HL-60 (cell line): Measurements from ENCODE around the gene METTL3.

Source experiments
- DNase-seq, 2 experiments: peaks; one replicate each; pipeline ENCODE4 v3.0.0-alpha.2; 2010 to 2020; ENCODE audit warnings: low read depth in 1 of 2, low spot score in 1 of 2
- H3K27ac ChIP-seq: fragments of 250-450 bp; sonication (Bioruptor Pico); replicated peaks from 2 replicates; pipeline ENCODE4 v1.5.1; 2020; ENCODE audit warnings: mild to moderate bottlenecking, moderate library complexity
- H3K27me3 ChIP-seq: fragments of 250-450 bp; sonication (Bioruptor Pico); 2 replicates; pipeline ENCODE4 v1.5.1; 2021; ENCODE audit warnings: mild to moderate bottlenecking, moderate library complexity; ENCODE audit not compliant: insufficient read depth, poor library complexity, severe bottlenecking
- H3K4me3 ChIP-seq: replicated peaks from 2 replicates; pipeline ENCODE4 v1.5.1; 2011; ENCODE audit warnings: mild to moderate bottlenecking, control low read depth, low read length; ENCODE audit not compliant: insufficient read depth
- GABPA ChIP-seq: IDR thresholded peaks from 2 replicates; pipeline ENCODE4 v1.6.1; 2012; ENCODE audit warnings: low read depth
- POLR2AphosphoS5 ChIP-seq: IDR thresholded peaks from 2 replicates; pipeline ENCODE4 v1.6.1; 2012; ENCODE audit warnings: low read depth
- SPI1 ChIP-seq: IDR thresholded peaks from 2 replicates; pipeline ENCODE4 v1.6.1; 2012; ENCODE audit warnings: low read depth, mild to moderate bottlenecking, borderline replicate concordance
- TF ChIP-seq, protein P1 (sequence below): IDR thresholded peaks from one replicate; pipeline ENCODE4 v1.5.1; 2011; ENCODE audit warnings: low read length, control low read depth, inconsistent platforms; ENCODE audit not compliant: insufficient read depth
- TF ChIP-seq, protein P2 (sequence below): IDR thresholded peaks from 2 replicates; pipeline ENCODE4 v1.6.1; 2012; ENCODE audit warnings: low read depth; ENCODE audit not compliant: insufficient replicate concordance

Gene METTL3

DNA sequence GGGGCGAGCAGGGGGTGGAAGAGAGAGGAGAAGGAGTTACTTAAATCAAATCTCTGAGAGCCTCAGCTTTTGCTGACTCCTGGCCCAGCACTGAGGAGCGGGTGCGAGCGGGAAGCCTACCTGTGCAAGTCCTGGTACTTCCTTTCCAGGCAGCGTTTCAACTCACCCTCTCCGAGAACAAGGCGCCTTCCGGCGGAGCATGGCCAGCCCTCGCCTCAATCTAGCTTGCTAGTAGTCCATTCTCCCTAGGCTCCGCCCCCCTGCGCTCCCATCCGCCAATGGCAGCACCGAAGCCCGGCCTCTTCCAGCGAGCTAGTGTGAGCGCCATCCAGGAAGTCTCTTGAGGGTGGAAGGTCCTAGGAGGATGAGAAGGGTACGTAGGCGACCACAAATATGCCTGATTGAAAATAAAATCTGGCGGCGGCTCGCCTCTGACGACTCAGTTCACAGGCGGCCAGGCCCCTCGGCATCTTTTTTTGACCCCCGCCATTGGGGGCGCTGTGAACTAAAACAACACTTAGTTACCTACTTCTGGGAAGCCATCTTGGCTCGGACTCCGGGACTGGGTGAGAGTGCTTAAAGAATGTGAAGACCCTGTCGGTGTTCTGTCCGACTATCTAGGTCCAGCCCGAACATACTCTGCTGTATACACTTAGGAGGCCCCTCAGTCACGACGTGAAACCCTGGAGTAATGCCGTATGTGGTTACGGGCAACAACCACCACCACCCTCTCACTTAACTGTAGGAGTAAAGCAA lies 55.0 kb downstream of the METTL3 start, which contains the start of gene CHD8:
Gene CHD8, minus strand, starts transcription at position 212 of the 756 bp plus-strand sequence. CDS start 24,480 bp downstream, outside the sequence.
- Histone ChIP-seq H3K27ac (peak within 1 kb of the TSS; percentile 85), H3K4me3 (peak within 1 kb of the TSS; percentile 92), H3K27me3 (no peaks in the 10 kb centered on the region)
- TF ChIP-seq, protein P1, sequence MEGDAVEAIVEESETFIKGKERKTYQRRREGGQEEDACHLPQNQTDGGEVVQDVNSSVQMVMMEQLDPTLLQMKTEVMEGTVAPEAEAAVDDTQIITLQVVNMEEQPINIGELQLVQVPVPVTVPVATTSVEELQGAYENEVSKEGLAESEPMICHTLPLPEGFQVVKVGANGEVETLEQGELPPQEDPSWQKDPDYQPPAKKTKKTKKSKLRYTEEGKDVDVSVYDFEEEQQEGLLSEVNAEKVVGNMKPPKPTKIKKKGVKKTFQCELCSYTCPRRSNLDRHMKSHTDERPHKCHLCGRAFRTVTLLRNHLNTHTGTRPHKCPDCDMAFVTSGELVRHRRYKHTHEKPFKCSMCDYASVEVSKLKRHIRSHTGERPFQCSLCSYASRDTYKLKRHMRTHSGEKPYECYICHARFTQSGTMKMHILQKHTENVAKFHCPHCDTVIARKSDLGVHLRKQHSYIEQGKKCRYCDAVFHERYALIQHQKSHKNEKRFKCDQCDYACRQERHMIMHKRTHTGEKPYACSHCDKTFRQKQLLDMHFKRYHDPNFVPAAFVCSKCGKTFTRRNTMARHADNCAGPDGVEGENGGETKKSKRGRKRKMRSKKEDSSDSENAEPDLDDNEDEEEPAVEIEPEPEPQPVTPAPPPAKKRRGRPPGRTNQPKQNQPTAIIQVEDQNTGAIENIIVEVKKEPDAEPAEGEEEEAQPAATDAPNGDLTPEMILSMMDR: peak; percentile 25
- TF ChIP-seq, protein P2, sequence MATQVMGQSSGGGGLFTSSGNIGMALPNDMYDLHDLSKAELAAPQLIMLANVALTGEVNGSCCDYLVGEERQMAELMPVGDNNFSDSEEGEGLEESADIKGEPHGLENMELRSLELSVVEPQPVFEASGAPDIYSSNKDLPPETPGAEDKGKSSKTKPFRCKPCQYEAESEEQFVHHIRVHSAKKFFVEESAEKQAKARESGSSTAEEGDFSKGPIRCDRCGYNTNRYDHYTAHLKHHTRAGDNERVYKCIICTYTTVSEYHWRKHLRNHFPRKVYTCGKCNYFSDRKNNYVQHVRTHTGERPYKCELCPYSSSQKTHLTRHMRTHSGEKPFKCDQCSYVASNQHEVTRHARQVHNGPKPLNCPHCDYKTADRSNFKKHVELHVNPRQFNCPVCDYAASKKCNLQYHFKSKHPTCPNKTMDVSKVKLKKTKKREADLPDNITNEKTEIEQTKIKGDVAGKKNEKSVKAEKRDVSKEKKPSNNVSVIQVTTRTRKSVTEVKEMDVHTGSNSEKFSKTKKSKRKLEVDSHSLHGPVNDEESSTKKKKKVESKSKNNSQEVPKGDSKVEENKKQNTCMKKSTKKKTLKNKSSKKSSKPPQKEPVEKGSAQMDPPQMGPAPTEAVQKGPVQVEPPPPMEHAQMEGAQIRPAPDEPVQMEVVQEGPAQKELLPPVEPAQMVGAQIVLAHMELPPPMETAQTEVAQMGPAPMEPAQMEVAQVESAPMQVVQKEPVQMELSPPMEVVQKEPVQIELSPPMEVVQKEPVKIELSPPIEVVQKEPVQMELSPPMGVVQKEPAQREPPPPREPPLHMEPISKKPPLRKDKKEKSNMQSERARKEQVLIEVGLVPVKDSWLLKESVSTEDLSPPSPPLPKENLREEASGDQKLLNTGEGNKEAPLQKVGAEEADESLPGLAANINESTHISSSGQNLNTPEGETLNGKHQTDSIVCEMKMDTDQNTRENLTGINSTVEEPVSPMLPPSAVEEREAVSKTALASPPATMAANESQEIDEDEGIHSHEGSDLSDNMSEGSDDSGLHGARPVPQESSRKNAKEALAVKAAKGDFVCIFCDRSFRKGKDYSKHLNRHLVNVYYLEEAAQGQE: no peak
- TF ChIP-seq POLR2AphosphoS5: peak; percentile 60
- peak; percentile 66 for TF ChIP-seq GABPA
- TF ChIP-seq SPI1: no peak; the same call in 1 of the 2 replicates
- DNase-seq: peak; percentile 100

DNA sequence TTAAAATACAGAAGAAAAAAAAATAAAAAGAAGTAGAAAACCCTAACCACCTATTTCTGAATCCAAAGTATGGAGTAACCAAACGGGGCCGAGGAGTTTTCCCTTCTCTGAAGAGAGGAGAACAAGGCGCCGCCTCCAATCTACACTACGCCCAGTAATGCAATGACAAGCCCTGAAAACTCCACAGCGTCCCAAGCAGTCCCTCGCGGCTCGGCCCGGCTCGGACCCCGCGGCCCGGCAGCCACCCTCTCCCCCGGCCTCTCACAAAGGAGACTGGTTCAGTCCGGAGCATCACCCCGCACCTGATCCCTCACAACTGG lies 55.6 kb downstream of the METTL3 start:
- no peak for DNase-seq
- TF ChIP-seq, protein P2: no peak
- TF ChIP-seq POLR2AphosphoS5 (no peak), GABPA (no peak), SPI1 (no peak)
- TF ChIP-seq, protein P1: no peak
- no peaks in the 10 kb centered on the region for H3K27me3 ChIP-seq
- peak overlapping the region; percentile 85 for H3K27ac ChIP-seq
- peak overlapping the region; percentile 92 for H3K4me3 ChIP-seq

DNA sequence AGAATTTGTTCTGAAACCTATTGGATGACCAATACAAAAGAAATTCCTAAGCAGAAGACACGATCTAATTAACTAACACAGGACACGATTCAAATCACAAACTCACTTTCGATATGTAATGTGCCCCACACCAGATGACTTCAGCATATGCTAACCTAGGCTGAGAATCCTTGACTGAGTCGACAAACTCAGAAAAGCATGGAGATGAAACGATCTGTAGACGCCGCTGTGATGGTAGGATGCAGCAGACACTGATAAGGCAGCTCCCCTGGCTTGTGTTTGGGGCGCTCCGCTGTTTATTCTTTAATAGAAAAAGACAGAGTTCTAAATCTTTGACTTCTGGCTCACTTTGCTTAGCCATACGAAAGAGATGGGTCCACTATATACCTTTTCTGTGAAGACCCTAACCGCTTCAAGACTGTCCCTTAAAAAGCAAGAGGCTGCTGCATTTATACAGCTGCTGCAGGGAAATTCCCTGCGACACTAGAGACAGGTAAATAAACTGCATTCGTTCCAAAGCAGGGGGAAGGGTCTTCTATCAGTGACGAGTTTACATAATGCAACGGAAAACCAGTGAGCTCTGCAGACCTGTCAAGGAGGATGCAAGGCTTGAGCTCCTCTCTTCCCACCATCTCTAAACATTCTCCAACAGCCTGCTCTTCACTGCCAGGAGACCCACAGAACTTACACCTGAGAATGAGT lies 56.1 kb downstream of the METTL3 start:
- DNase-seq: no peak
- TF ChIP-seq, protein P1: no peak
- TF ChIP-seq POLR2AphosphoS5 (no peak), SPI1 (no peak), GABPA (no peak)
- TF ChIP-seq, protein P2: no peak
- peak overlapping the region; percentile 85 for H3K27ac ChIP-seq

More for the DNA sequence above, 56.1 kb downstream of the METTL3 start:
- Histone ChIP-seq H3K4me3 (peak overlapping the region; percentile 92), H3K27me3 (no peaks in the 10 kb centered on the region)
